ENCODE measurements around the gene SLC22A31. TPM values are rescaled to one million over a fixed set of nuclear protein-coding genes. Genes with fewer than 3 reads are reported as not detected.

The SLC22A31 gene
- total and polyA plus RNA-seq, 2 experiments from 2014 or later, result 2.1 to 13.8 TPM

GRCh38 chr16:89164436-89164835 is 35.9 kb downstream of the SLC22A31 start (continued):
- TF ChIP-seq ZNF462 (CRISPR knock-in tag; IDR thresholded peaks at IDR 0.05) (no peak), CREB1 (CRISPR knock-in tag; IDR thresholded peaks at IDR 0.05; ENCODE audit: low read depth) (no peak), POLR2AphosphoS5 (IDR thresholded peaks at IDR 0.05; ENCODE audit: low read depth) (no peak)

GRCh38 chr16:89163297-89163696 is 37.0 kb downstream of the SLC22A31 start:
- DNase-seq (ENCODE audit: low spot score), result no peak

More at GRCh38 chr16:89163297-89163696, 37.0 kb downstream of the SLC22A31 start:
- no peak for TF ChIP-seq JUNB (IDR thresholded peaks at IDR 0.05; ENCODE audit: unreplicated experiment)
- no peak for TF ChIP-seq ETS1 (IDR thresholded peaks at IDR 0.05)
- TF ChIP-seq CTCF (conservative IDR thresholded peaks at IDR 0.05; ENCODE audit: low read depth in 2 of 2), result no peak
- TF ChIP-seq NANOG (IDR thresholded peaks at IDR 0.05; ENCODE audit: borderline replicate concordance), result no peak
- TF ChIP-seq ZNF114 (CRISPR knock-in tag; IDR thresholded peaks at IDR 0.05), result no peak
- TF ChIP-seq EZH2 (IDR thresholded peaks at IDR 0.05; ENCODE audit: low read depth, unreplicated experiment), result no peak
- TF ChIP-seq ZNF331 (CRISPR knock-in tag; IDR thresholded peaks at IDR 0.05; ENCODE audit: low read depth), result no peak
- no peak for TF ChIP-seq POLR2AphosphoS5 (IDR thresholded peaks at IDR 0.05; ENCODE audit: low read depth)
- Histone ChIP-seq H3K4me2 (no peak overlapping the region), H3K79me2 (replicated peaks; ENCODE audit: insufficient read depth) (no peaks in the 10 kb centered on the region), H3K9me2 (ENCODE audit: insufficient read depth) (0 out of 2 replicates have a peak, but pooled peaks cover 3% of the 10 kb centered on the region), H3K4me3 (no peak overlapping the region), H3K36me3 (ENCODE audit: insufficient read depth) (no peaks in the 10 kb centered on the region), H2AFZ (no peak overlapping the region), H3K4me1 (ENCODE audit: insufficient read depth) (no peaks in the 10 kb centered on the region), H4K20me1 (replicated peaks; ENCODE audit: insufficient read depth) (no peaks in the 10 kb centered on the region; the same call in 1 of the 2 replicates), H3K27me3 (ENCODE audit: insufficient read depth) (no peaks in the 10 kb centered on the region), H3K27ac (ENCODE audit: low read depth) (no peak overlapping the region), H3F3A (replicated peaks; ENCODE audit: low read depth) (peaks cover 7% of the 10 kb centered on the region)
- no peak for ATAC-seq
- H3K9me3 Mint-ChIP-seq, result peaks cover 11% of the 10 kb centered on the region
- peaks cover 3% of the 10 kb centered on the region; the same call in 1 of the 3 replicates for H3K4me1 Mint-ChIP-seq
- no peak overlapping the region for H3K27ac Mint-ChIP-seq
- no peaks in the 10 kb centered on the region; the same call in 2 of the 3 replicates for H3K36me3 Mint-ChIP-seq (ENCODE audit: low read depth)
- H3K4me3 Mint-ChIP-seq, result no peak overlapping the region
- H3K27me3 Mint-ChIP-seq (ENCODE audit: insufficient read depth, low read depth, poor library complexity), result peaks cover 5% of the 10 kb centered on the region

Measured in GM23338 (cell line).